GM12891 (cell line): ENCODE results near the gene DNHD1.

Experiments used
- DNase-seq: peaks from one replicate; pipeline ENCODE4 v3.0.0; 2011; ENCODE audit warnings: low spot score; ENCODE audit not compliant: insufficient read length
- FAIRE-seq: peaks from 2 replicates; lab custom pipeline; 2011; peaks lifted over from hg19 to GRCh38; lab: Jason Lieb, UNC
- PAX5 ChIP-seq: IDR thresholded peaks from 2 replicates; pipeline ENCODE4 v1.6.1; 2011; ENCODE audit warnings: low read length, moderate library complexity, mild to moderate bottlenecking; ENCODE audit not compliant: insufficient read depth, severe bottlenecking
- POLR2A ChIP-seq: IDR thresholded peaks from 2 replicates; pipeline ENCODE4 v1.6.1; 2011; ENCODE audit warnings: low read depth, low read length, control low read depth
- POLR2AphosphoS5 ChIP-seq: IDR thresholded peaks from 2 replicates; pipeline ENCODE4 v1.6.1; 2011; ENCODE audit warnings: low read depth, low read length, control low read depth
- POU2F2 ChIP-seq: IDR thresholded peaks from 2 replicates; pipeline ENCODE4 v1.6.1; 2011; ENCODE audit warnings: low read depth, mild to moderate bottlenecking, control low read depth, low read length, moderate library complexity
- SPI1 ChIP-seq: IDR thresholded peaks from 2 replicates; pipeline ENCODE4 v1.6.1; 2011; ENCODE audit warnings: low read depth, low read length, control low read depth
- TAF1 ChIP-seq: IDR thresholded peaks from 2 replicates; pipeline ENCODE4 v1.6.1; 2011; ENCODE audit warnings: low read depth, low read length, control low read depth

Gene DNHD1

DNA sequence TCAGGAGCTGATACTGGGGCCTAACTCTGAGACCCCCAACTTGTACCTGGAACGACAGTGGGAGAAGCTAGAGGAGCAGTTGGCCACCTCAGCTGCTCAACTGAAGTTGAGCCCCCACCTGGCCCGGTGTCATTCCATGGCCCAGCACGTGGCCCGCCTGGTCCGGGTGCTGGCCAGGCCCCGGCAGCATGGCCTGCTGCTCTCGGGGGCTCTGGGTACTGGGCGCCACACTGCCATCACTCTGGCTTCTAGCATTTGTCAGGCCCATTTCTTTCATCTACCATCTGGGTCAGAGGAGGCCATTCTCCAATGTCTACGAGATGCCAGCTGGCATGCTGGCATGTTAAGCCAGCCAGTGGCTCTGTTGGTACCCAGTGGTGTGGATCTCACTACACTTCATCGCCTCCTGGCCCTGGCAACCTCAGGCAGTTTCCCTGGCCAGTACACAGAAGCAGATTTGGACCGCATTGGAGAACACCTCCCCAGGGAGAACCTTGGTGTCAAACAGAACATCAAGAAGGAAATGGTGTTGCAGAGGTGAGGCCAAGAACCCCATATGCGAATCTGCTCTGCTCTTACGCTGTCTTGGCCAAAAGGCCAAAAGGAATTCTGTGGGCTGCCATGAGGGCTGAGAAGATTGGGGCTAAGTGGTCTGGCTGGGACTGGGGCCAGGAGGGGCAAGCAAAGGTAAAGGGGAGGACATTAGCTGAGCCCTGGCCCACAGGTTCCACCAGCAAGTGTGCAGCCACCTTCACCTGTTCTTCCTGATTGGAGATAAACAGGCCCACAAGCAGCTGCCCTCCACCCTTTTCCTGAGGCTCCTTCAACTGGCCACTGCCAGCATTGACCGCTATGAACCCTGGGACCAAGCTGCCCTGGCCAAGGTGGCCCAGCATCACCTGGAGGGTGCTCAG lies 60.9 kb downstream of the DNHD1 start:
- DNase-seq, result no peak
- TF ChIP-seq SPI1, result no peak
- no peak for FAIRE-seq

DNA sequence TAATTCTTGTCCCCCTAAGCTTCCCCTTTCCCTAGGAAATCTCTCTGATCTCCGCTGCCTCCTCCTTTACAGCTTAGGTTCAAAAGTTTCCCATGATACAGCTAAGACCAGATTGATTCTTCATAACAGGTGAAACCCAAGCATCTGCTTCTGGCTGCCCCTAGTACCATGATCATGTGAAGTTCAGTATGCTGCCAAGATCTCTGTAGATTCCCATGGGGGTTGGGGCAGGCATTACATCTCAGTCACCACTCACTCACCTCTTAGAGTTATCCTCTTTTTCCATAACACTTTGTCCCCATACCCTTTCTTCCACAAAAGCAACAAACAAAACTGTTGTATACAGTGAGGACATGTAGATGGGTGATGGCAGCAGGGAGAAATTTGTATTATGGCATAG lies 62.3 kb downstream of the DNHD1 start:
- DNase-seq, result no peak
- no peak for FAIRE-seq
- TF ChIP-seq POLR2A, result no peak
- no peak for TF ChIP-seq POLR2AphosphoS5
- no peak for TF ChIP-seq TAF1
- TF ChIP-seq POU2F2, result no peak
- no peak for TF ChIP-seq PAX5
- TF ChIP-seq SPI1, result no peak

DNA sequence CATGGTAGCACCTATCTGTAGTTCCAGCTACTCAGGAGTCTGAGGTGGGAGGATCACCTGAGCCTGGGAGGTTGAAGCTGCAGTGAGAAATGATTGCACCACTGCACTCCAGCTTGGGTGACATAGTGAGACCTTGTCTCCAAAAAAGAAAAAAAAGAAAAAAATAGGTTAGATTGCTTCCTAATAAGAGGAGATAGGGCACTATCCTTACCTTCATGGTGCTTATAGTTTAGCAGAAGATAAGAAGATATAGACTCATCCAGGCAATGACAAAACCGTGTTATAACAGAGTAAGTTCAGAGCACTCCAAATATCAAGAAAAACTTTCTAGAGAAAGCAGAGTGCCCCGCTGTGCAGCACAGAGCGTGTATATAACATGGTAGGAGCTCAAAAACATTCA lies 64.2 kb downstream of the DNHD1 start:
- TF ChIP-seq PAX5 (no peak), SPI1 (no peak)
- FAIRE-seq (no peak), DNase-seq (no peak)

DNA sequence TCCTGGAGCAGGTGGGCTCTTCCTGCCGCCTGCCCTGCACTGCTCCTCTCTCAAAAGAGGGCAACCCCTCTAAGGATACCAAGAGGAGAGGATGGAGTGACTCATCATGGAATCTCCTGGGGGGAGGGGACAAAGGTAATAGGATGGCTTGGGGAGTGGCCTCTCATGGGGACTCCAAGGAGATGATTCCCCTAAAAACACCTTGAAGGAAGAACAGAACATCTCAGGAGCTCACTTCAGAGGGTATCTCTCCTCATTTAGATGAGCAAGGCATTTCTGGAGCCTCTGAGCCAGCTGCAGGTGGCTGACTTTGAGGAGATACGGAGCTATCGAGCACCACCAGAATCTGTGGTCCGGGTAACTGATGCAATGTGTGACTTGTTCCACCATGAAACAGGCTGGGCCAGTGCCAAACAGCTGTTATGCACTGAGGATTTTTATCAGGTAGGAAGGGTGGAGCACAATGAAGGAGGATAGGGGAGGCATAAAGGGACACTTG lies 66.1 kb downstream of the DNHD1 start:
- DNase-seq, result no peak

DNA sequence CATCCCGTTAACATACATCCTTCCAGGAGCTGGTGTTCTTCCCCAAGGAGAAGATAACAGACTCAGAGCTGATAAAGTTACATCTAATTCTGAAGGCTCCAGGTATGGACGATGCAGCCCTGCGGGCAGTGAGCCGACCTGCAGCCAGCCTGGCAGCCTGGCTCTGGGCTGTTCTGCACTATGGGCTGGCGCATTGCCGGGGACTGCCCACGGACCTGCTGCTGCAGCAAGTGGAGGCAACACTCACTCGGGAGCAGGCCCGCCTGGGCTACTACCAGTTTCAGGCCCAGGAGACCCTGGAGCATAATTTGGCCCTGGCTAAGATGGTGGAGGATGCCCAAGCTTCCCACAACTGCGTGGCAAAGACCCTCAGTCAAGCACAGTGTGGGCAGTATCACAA lies 66.6 kb downstream of the DNHD1 start:
- FAIRE-seq, result no peak
- TF ChIP-seq TAF1, result no peak
- no peak for TF ChIP-seq SPI1
- no peak for TF ChIP-seq POLR2AphosphoS5
- no peak for TF ChIP-seq POU2F2
- TF ChIP-seq POLR2A, result no peak
- TF ChIP-seq PAX5, result no peak
- DNase-seq, result no peak

More for the DNA sequence above, 66.1 kb downstream of the DNHD1 start:
- FAIRE-seq, result no peak
- TF ChIP-seq TAF1 (no peak), POU2F2 (no peak), PAX5 (no peak), SPI1 (no peak), POLR2A (no peak), POLR2AphosphoS5 (no peak)

DNA sequence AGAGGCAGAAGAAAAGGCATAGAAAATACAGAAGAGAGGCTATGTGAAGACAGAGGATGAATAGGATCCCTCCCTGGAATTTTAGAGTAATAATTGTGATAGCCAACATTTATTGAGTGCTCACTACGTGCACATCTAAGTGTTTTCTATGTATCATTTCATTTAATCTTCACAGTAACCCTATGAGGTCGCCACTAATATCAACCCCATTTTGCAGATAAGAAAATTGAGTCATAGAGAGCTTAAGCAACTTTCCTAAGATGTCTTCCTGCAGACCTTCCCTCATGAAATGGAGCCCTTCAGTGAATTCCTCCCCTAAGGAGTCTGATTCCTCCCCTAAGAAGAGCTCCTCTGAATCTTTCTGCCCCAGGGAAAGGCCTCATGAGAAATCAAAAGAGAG lies 68.2 kb downstream of the DNHD1 start:
- TF ChIP-seq SPI1 (no peak), POU2F2 (no peak)
- FAIRE-seq, result no peak
- no peak for DNase-seq

- TF ChIP-seq POLR2A (no peak), POLR2AphosphoS5 (no peak), SPI1 (no peak), POU2F2 (no peak), TAF1 (no peak), PAX5 (no peak)
- DNase-seq, result no peak
- no peak for FAIRE-seq
Measured at GRCh38 chr11:6565988-6566703, 69.1 kb downstream of the DNHD1 start.

DNA sequence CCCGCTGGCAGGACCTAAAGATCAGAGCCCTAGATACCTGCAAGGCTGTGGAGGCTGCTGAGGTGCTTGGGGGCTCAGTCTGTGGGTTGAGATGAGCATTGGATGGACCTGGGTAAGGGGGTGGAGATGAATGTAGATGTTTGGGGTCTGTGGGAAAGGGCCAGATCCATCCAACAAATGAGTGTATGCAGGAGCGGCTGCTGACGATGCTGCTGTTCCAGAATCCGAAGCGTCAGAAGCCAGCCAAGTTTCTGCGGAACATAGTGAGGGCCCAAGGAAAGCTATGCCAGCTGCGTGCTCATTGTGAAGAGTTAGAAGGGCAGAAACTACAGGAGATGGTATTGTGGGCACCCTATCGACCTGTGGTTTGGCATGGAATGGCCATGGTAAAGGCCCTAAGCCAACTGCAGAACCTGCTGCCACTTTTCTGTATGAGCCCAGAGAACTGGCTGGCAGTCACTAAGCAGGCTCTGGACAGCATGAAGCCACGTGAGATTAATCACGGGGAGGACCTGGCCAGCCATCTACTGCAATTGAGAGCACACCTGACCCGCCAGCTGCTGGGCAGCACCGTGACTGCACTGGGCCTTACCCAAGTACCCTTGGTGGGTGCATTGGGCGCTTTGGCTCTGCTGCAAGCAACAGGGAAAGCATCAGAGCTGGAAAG lies 69.8 kb downstream of the DNHD1 start:
- DNase-seq, result no peak
- TF ChIP-seq SPI1, result no peak
- no peak for TF ChIP-seq POU2F2
- TF ChIP-seq POLR2A, result no peak
- TF ChIP-seq TAF1, result no peak
- TF ChIP-seq PAX5, result no peak
- TF ChIP-seq POLR2AphosphoS5, result no peak
- FAIRE-seq, result no peak

DNA sequence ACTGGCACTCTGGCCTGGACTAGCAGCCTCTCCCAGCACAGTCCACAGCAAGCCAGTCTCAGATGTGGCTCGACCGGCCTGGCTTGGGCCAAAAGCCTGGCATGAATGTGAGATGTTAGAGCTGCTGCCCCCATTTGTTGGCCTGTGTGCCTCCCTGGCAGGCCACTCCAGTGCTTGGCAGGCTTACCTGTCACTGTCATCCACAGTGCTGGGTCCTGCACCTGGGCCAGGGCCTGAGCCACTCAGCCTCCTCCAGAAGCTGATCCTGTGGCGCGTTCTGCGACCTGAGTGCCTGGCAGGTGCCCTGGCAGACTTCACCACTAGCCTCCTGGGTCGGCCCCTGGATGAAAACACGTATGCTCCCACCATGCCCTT lies 70.3 kb downstream of the DNHD1 start:
- FAIRE-seq, result no peak
- no peak for DNase-seq
- TF ChIP-seq PAX5 (no peak), POLR2A (no peak), POU2F2 (no peak), SPI1 (no peak), TAF1 (no peak), POLR2AphosphoS5 (no peak)
